HepG2 (cell line): ENCODE data around the gene CLDN16.

Experiments used
- CREB1 ChIP-seq, 2 experiments: fragments of 450-650 bp in 1 of 2; IDR thresholded peaks; 2 replicates each; pipeline ENCODE4 v1.6.1; 2016 to 2017; ENCODE audit warnings: control low read depth in 1 of 2, mild to moderate bottlenecking in 1 of 2, missing compliant biosample characterization in 1 of 2, missing genetic modification characterization in 1 of 2
- KAT7 ChIP-seq: IDR thresholded peaks from 2 replicates; pipeline ENCODE4 v1.6.1; 2018; ENCODE audit warnings: borderline replicate concordance, missing compliant biosample characterization
- KDM5B ChIP-seq: sonication (generic); formaldehyde crosslinking; IDR thresholded peaks from 2 replicates; pipeline ENCODE4 v1.4.0; 2020; ENCODE audit warnings: missing genetic modification reagents, mild to moderate bottlenecking, borderline replicate concordance
- NR1H2 ChIP-seq: sonication (generic); formaldehyde crosslinking; IDR thresholded peaks from 2 replicates; pipeline ENCODE4 v1.8.1; 2022; ENCODE audit warnings: low read depth, missing genetic modification reagents, borderline replicate concordance
- ZFAT ChIP-seq: sonication (generic); formaldehyde crosslinking; conservative IDR thresholded peaks from 2 replicates; pipeline ENCODE4 v1.8.1; 2023; ENCODE audit warnings: missing genetic modification reagents, inconsistent platforms
- ZNF777 ChIP-seq: sonication (generic); formaldehyde crosslinking; IDR thresholded peaks from 2 replicates; pipeline ENCODE4 v1.4.0; 2020; ENCODE audit warnings: missing genetic modification reagents
- TF ChIP-seq, protein P1 (sequence below): sonication (generic); formaldehyde crosslinking; IDR thresholded peaks from 2 replicates; pipeline ENCODE4 v1.8.0; 2022; ENCODE audit warnings: mild to moderate bottlenecking, missing genetic modification reagents
- TF ChIP-seq, protein P2 (sequence below): sonication (generic); formaldehyde crosslinking; IDR thresholded peaks from 2 replicates; pipeline ENCODE4 v1.5.0; 2020; ENCODE audit warnings: mild to moderate bottlenecking, missing genetic modification reagents, moderate library complexity
- TF ChIP-seq, protein P3 (sequence below): IDR thresholded peaks from 2 replicates; pipeline ENCODE4 v1.6.1; 2018; ENCODE audit warnings: missing genetic modification reagents

DNA sequence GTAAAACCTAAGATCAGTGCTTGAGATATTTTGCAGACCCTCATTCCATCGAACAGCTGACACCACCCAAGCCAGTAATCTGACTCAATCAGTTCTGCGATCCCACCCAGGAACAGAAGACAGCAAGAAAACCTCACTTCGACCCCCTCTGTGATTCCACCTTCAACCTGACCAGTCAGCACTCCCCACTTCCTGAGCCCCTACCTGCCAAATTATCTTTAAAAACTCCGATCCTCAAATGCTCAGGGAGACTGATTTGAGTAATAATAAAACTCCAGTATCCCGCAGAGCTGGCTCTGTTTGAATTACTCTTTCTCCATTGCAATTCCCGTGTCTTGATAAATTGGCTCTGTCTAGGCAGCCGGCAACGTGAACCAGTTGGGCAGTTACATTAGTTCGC is 25.7 kb upstream of the CLDN16 start:
- no peak for TF ChIP-seq CREB1 (IDR thresholded peaks at IDR 0.05)
- TF ChIP-seq CREB1 (CRISPR knock-in tag; IDR thresholded peaks at IDR 0.05), result no peak
- TF ChIP-seq ZNF777 (CRISPR knock-in tag), result no peak
- TF ChIP-seq NR1H2 (CRISPR knock-in tag), result no peak
- TF ChIP-seq, protein P1, sequence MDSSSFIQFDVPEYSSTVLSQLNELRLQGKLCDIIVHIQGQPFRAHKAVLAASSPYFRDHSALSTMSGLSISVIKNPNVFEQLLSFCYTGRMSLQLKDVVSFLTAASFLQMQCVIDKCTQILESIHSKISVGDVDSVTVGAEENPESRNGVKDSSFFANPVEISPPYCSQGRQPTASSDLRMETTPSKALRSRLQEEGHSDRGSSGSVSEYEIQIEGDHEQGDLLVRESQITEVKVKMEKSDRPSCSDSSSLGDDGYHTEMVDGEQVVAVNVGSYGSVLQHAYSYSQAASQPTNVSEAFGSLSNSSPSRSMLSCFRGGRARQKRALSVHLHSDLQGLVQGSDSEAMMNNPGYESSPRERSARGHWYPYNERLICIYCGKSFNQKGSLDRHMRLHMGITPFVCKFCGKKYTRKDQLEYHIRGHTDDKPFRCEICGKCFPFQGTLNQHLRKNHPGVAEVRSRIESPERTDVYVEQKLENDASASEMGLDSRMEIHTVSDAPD (CRISPR knock-in tag), result no peak
- TF ChIP-seq, protein P2, sequence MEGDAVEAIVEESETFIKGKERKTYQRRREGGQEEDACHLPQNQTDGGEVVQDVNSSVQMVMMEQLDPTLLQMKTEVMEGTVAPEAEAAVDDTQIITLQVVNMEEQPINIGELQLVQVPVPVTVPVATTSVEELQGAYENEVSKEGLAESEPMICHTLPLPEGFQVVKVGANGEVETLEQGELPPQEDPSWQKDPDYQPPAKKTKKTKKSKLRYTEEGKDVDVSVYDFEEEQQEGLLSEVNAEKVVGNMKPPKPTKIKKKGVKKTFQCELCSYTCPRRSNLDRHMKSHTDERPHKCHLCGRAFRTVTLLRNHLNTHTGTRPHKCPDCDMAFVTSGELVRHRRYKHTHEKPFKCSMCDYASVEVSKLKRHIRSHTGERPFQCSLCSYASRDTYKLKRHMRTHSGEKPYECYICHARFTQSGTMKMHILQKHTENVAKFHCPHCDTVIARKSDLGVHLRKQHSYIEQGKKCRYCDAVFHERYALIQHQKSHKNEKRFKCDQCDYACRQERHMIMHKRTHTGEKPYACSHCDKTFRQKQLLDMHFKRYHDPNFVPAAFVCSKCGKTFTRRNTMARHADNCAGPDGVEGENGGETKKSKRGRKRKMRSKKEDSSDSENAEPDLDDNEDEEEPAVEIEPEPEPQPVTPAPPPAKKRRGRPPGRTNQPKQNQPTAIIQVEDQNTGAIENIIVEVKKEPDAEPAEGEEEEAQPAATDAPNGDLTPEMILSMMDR, result no peak
- no peak for TF ChIP-seq KDM5B (CRISPR knock-in tag)
- TF ChIP-seq, protein P3, sequence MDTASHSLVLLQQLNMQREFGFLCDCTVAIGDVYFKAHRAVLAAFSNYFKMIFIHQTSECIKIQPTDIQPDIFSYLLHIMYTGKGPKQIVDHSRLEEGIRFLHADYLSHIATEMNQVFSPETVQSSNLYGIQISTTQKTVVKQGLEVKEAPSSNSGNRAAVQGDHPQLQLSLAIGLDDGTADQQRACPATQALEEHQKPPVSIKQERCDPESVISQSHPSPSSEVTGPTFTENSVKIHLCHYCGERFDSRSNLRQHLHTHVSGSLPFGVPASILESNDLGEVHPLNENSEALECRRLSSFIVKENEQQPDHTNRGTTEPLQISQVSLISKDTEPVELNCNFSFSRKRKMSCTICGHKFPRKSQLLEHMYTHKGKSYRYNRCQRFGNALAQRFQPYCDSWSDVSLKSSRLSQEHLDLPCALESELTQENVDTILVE (CRISPR knock-in tag), result no peak
- TF ChIP-seq ZFAT (CRISPR knock-in tag), result no peak
- no peak for TF ChIP-seq KAT7
